Tibial nerve (tissue), 4 donors: ENCODE results near the gene LANCL2. TPM values are rescaled to one million over a fixed set of nuclear protein-coding genes. Genes with fewer than 3 reads are reported as not detected.
"Not testable (repeated sequence)": the region's sequence is repeated elsewhere in the genome, so short reads cannot be mapped to it uniquely, and the experiment has no call there.

ENCODE experiments used
- DNase-seq, 2 donors: peaks; one replicate each; pipeline ENCODE4 v3.0.0-alpha.2; 2019; ENCODE audit warnings: low spot score in 2 of 2
- H3K27ac ChIP-seq, 4 donors: fragments of 200-600 bp; sonication (generic) in 3 of 4; one replicate each; pipeline ENCODE4 v1.5.1; 2017 to 2019; ENCODE audit warnings: mild to moderate bottlenecking in 1 of 4
- H3K27me3 ChIP-seq, 2 donors: fragments of 200-600 bp; sonication (generic) in 1 of 2; one replicate each; pipeline versions ENCODE4 v1.5.1 to v1.6.0; 2017 to 2019
- H3K36me3 ChIP-seq, 3 donors: fragments of 200-600 bp; sonication (generic); one replicate each; pipeline ENCODE4 v1.5.1; 2018 to 2019
- H3K4me1 ChIP-seq, 4 donors: fragments of 200-600 bp; sonication (generic) in 3 of 4; one replicate each; pipeline ENCODE4 v1.5.1; 2017 to 2019
- H3K4me3 ChIP-seq, 4 donors: fragments of 200-600 bp; sonication (generic) in 3 of 4; one replicate each; pipeline ENCODE4 v1.5.1; 2017 to 2019; ENCODE audit warnings: mild to moderate bottlenecking in 1 of 4, moderate library complexity in 1 of 4
- H3K9me3 ChIP-seq, 4 donors: fragments of 200-600 bp; sonication (generic) in 3 of 4; one replicate each; pipeline ENCODE4 v1.5.1; 2017 to 2019
- CTCF ChIP-seq, 5 experiments: fragments of 200-600 bp in 3 of 5; fragments of 450-650 bp in 2 of 5; sonication (generic) in 3 of 5; IDR thresholded peaks; one replicate each; pipeline ENCODE4 v1.5.1; 2016 to 2019; ENCODE audit warnings: antibody characterized with exemption in 5 of 5, mild to moderate bottlenecking in 3 of 5, moderate library complexity in 2 of 5
- EP300 ChIP-seq, 2 donors: sonication (generic); formaldehyde crosslinking; IDR thresholded peaks; one replicate each; pipeline ENCODE4 v1.6.1; 2017; ENCODE audit warnings: antibody characterized with exemption in 2 of 2, mild to moderate bottlenecking in 1 of 2
- POLR2A ChIP-seq, 2 donors: fragments of 450-650 bp; IDR thresholded peaks; one replicate each; pipeline ENCODE4 v1.6.1; 2017; ENCODE audit warnings: antibody characterized with exemption in 2 of 2, mild to moderate bottlenecking in 2 of 2, moderate library complexity in 2 of 2
- WGBS, 2 donors: methylation state at CpG; one replicate each; pipeline ENCODE4 v1.1.5; 2018; 5-methylcytosine and 5-hydroxymethylcytosine counted together
- total RNA-seq, 4 donors: library from RNA; depleted of rRNA; stranded (reverse); fragments of >200 nt; gene quantifications; one replicate each; pipeline ENCODE4 v1.1.0, GENCODE V29; 2016

Gene LANCL2
- total RNA-seq, 4 donors from 2014 or later: 6.6 to 17.9 (median 12.6) TPM

GRCh38 chr7:55350281-55350680, 14.9 kb upstream of the LANCL2 start:
- Histone ChIP-seq H3K27me3 (no peaks in the 10 kb centered on the region), H3K9me3 (no peaks in the 10 kb centered on the region), H3K4me3 (no peak overlapping the region), H3K27ac (no peak overlapping the region), H3K36me3 (no peaks in the 10 kb centered on the region), H3K4me1 (no peaks in the 10 kb centered on the region)
- WGBS, 2 donors: 73 to 86% methylated on average over 7 of the region's 7 CpGs
- no peak for DNase-seq
- TF ChIP-seq EP300 (IDR thresholded peaks at IDR 0.05) (no peak), POLR2A (IDR thresholded peaks at IDR 0.05) (no peak)

- no peak overlapping the region for H3K4me3 ChIP-seq
- H3K27ac ChIP-seq: no peak overlapping the region
- TF ChIP-seq EP300 (IDR thresholded peaks at IDR 0.05): no peak
- no peak for TF ChIP-seq CTCF (IDR thresholded peaks at IDR 0.05)
- no peak for TF ChIP-seq POLR2A (IDR thresholded peaks at IDR 0.05)
- no peaks in the 10 kb centered on the region for H3K27me3 ChIP-seq
- DNase-seq: no peak
- no peaks in the 10 kb centered on the region for H3K36me3 ChIP-seq
- no peaks in the 10 kb centered on the region for H3K9me3 ChIP-seq
- H3K4me1 ChIP-seq: no peaks in the 10 kb centered on the region
- WGBS, 2 donors: 57 to 58% methylated on average over 3 of the region's 3 CpGs
These were observed 13.9 kb upstream of the LANCL2 start for GRCh38 chr7:55351263-55351662.

GRCh38 chr7:55352947-55353273, 12.2 kb upstream of the LANCL2 start:
- not testable (repeated sequence) for DNase-seq, H3K27ac ChIP-seq

GRCh38 chr7:55360486-55360885, 4.7 kb upstream of the LANCL2 start:
- no peak overlapping the region for H3K4me3 ChIP-seq
- H3K4me1 ChIP-seq: peaks cover 0 to 10% (median 0%) of the 10 kb centered on the region in 4 donors
- no peaks in the 10 kb centered on the region for H3K9me3 ChIP-seq
- TF ChIP-seq CTCF (IDR thresholded peaks at IDR 0.05) (no peak), POLR2A (IDR thresholded peaks at IDR 0.05) (no peak), EP300 (IDR thresholded peaks at IDR 0.05) (no peak)
- no peaks in the 10 kb centered on the region for H3K27me3 ChIP-seq
- 74 to 83% methylated on average over 2 of the region's 2 CpGs for WGBS, 2 donors
- no peaks in the 10 kb centered on the region for H3K36me3 ChIP-seq
- no peak overlapping the region for H3K27ac ChIP-seq
- no peak for DNase-seq

More at GRCh38 chr7:55352947-55353273, 12.2 kb upstream of the LANCL2 start:
- not testable (repeated sequence) for H3K4me1 ChIP-seq, H3K9me3 ChIP-seq, H3K4me3 ChIP-seq, H3K27me3 ChIP-seq, H3K36me3 ChIP-seq
- WGBS, 2 donors: 94 to 95% methylated on average over 6 of the region's 6 CpGs

- H3K27ac ChIP-seq: no peak overlapping the region
- no peak for TF ChIP-seq POLR2A (IDR thresholded peaks at IDR 0.05)
- no peak for TF ChIP-seq EP300 (IDR thresholded peaks at IDR 0.05)
- TF ChIP-seq CTCF (IDR thresholded peaks at IDR 0.05): no peak
- no peaks in the 10 kb centered on the region for H3K27me3 ChIP-seq
- H3K4me1 ChIP-seq: peaks cover 0 to 10% (median 0%) of the 10 kb centered on the region in 4 donors
- WGBS, 2 donors: 73 to 75% methylated on average over 6 of the region's 6 CpGs
- no peaks in the 10 kb centered on the region for H3K36me3 ChIP-seq
- no peak for DNase-seq
- H3K9me3 ChIP-seq: no peaks in the 10 kb centered on the region
- no peak overlapping the region for H3K4me3 ChIP-seq
These were observed 3.6 kb upstream of the LANCL2 start for GRCh38 chr7:55361560-55361959.

GRCh38 chr7:55362927-55363326, 2.2 kb upstream of the LANCL2 start:
- Histone ChIP-seq H3K36me3 (no peaks in the 10 kb centered on the region), H3K9me3 (no peaks in the 10 kb centered on the region), H3K4me3 (no peak overlapping the region), H3K27ac (no peak overlapping the region), H3K4me1 (peaks cover 0 to 22% (median 9%) of the 10 kb centered on the region in 4 donors), H3K27me3 (no peaks in the 10 kb centered on the region)
- DNase-seq: no peak
- 87 to 88% methylated on average over 20 of the region's 20 CpGs for WGBS, 2 donors
- TF ChIP-seq EP300 (IDR thresholded peaks at IDR 0.05) (no peak), POLR2A (IDR thresholded peaks at IDR 0.05) (no peak), CTCF (IDR thresholded peaks at IDR 0.05) (no peak)
